Keratinocyte (primary cell): ENCODE measurements around the gene SLC17A7. TPM values are rescaled to one million over a fixed set of nuclear protein-coding genes. Genes with fewer than 3 reads are reported as not detected.

Experiments used
- DNase-seq: peaks from one replicate; pipeline ENCODE4 v3.0.0-alpha.2; 2011; ENCODE audit warnings: low read depth, missing footprints, low spot score
- FAIRE-seq: peaks from 2 replicates; lab custom pipeline; 2011; peaks lifted over from hg19 to GRCh38; lab: Jason Lieb, UNC
- H2AFZ ChIP-seq: 2 replicates; pipeline ENCODE4 v1.6.0; 2012; ENCODE audit warnings: low read length, control low read depth, inconsistent platforms; ENCODE audit not compliant: control insufficient read depth
- H3K27ac ChIP-seq: 2 replicates; pipeline ENCODE4 v1.5.1; 2011; ENCODE audit warnings: low read length; ENCODE audit not compliant: control insufficient read depth, insufficient read depth
- H3K27me3 ChIP-seq: 3 replicates; pipeline ENCODE4 v1.6.0; 2011; ENCODE audit warnings: low read length; ENCODE audit not compliant: control insufficient read depth, insufficient read depth; ENCODE audit errors: extremely low read depth
- H3K36me3 ChIP-seq, 2 experiments: 2 replicates in 1 of 2; 3 replicates in 1 of 2; pipeline ENCODE4 v1.5.1; 2011; ENCODE audit warnings: low read length in 2 of 2, mild to moderate bottlenecking in 1 of 2; ENCODE audit not compliant: control insufficient read depth in 2 of 2, insufficient read depth in 2 of 2; ENCODE audit errors: extremely low read depth in 1 of 2
- H3K4me1 ChIP-seq: 3 replicates; pipeline ENCODE4 v1.5.1; 2011; ENCODE audit warnings: low read length; ENCODE audit not compliant: control insufficient read depth, insufficient read depth; ENCODE audit errors: extremely low read depth
- H3K4me2 ChIP-seq: 3 replicates; pipeline ENCODE4 v1.6.0; 2011; ENCODE audit warnings: low read depth, low read length; ENCODE audit not compliant: control insufficient read depth, insufficient read depth; ENCODE audit errors: extremely low read depth
- H3K4me3 ChIP-seq, 3 experiments: fragments of 200-600 bp in 1 of 3; sonication (generic) in 1 of 3; 2 replicates in 2 of 3; 3 replicates in 1 of 3; pipeline ENCODE4 v1.5.1; 2011 to 2016; ENCODE audit warnings: low read length in 3 of 3, mild to moderate bottlenecking in 3 of 3, control low read depth in 2 of 3, inconsistent platforms in 1 of 3, low read depth in 1 of 3, mixed read lengths in 1 of 3, mixed run types in 1 of 3, moderate library complexity in 1 of 3; ENCODE audit not compliant: control insufficient read depth in 2 of 3, insufficient read depth in 2 of 3; ENCODE audit errors: extremely low read depth in 1 of 3
- H3K79me2 ChIP-seq: 2 replicates; pipeline ENCODE4 v1.6.0; 2012; ENCODE audit warnings: low read length; ENCODE audit not compliant: control insufficient read depth, insufficient read depth
- H3K9ac ChIP-seq: 3 replicates; pipeline ENCODE4 v1.6.0; 2011; ENCODE audit warnings: low read length; ENCODE audit not compliant: control insufficient read depth, insufficient read depth; ENCODE audit errors: extremely low read depth
- H3K9me1 ChIP-seq: 3 replicates; pipeline ENCODE4 v1.6.0; 2011; ENCODE audit warnings: low read length; ENCODE audit not compliant: control insufficient read depth, insufficient read depth; ENCODE audit errors: extremely low read depth
- H3K9me3 ChIP-seq: 2 replicates; pipeline ENCODE4 v1.5.1; 2012; ENCODE audit warnings: low read depth, low read length; ENCODE audit not compliant: control insufficient read depth
- H4K20me1 ChIP-seq: 3 replicates; pipeline ENCODE4 v1.6.0; 2011; ENCODE audit warnings: low read length; ENCODE audit not compliant: control insufficient read depth, insufficient read depth; ENCODE audit errors: extremely low read depth
- CTCF ChIP-seq, 3 experiments: IDR thresholded peaks in 1 of 3; conservative IDR thresholded peaks in 1 of 3; optimal IDR thresholded peaks in 1 of 3; 2 replicates in 2 of 3; 3 replicates in 1 of 3; pipeline versions ENCODE3 to v1.5.1; 2011; ENCODE audit warnings: low read length in 3 of 3, mild to moderate bottlenecking in 3 of 3, moderate library complexity in 2 of 3, control low read depth in 1 of 3, inconsistent platforms in 1 of 3; ENCODE audit not compliant: insufficient read depth in 2 of 3; ENCODE audit errors: extremely low read depth in 1 of 3
- EZH2 ChIP-seq: IDR thresholded peaks from one replicate; pipeline ENCODE4 v1.6.1; 2012; ENCODE audit warnings: inconsistent platforms, mild to moderate bottlenecking, low read length, moderate library complexity
- dilution Hi-C: fragments of 300-500 bp; cut with MboI; formaldehyde crosslinking; loops from one replicate; pipeline ENCODE4 v1.7.0; 2020; ENCODE audit warnings: low sequenced_read_pairs; ENCODE audit not compliant: extremely low pct_ligation_motif_present
- polyA plus RNA-seq, 5 experiments: library from polyadenylated mRNA; depleted of rRNA in 3 of 5; stranded (reverse) in 3 of 5; stranded (forward) in 1 of 5; unstranded in 1 of 5; fragments of >200 nt; gene quantifications; 1 replicate in 1 of 5; 2 replicates in 3 of 5; 3 replicates in 1 of 5; pipeline versions ENCODE4 v1.2.1 to v1.2.3, GENCODE V29; 2011 to 2012; ENCODE audit warnings: missing spikeins in 2 of 5, low read depth in 1 of 5, low replicate concordance in 1 of 5

SLC17A7 gene
- polyA plus RNA-seq, 1 donor (not counting 4 experiments of a cell fraction or from before 2014, with no cell fraction given), result 0.04 TPM

GRCh38 chr19:49390929-49391359 is 50.4 kb downstream of the SLC17A7 start:
- H3K4me3 ChIP-seq, result no peak overlapping the region
- H3K79me2 ChIP-seq, result no peaks in the 10 kb centered on the region
- no peak overlapping the region for H2AFZ ChIP-seq
- H3K36me3 ChIP-seq, result no peaks in the 10 kb centered on the region
- no peak overlapping the region for H3K9ac ChIP-seq
- FAIRE-seq (no peak), DNase-seq (no peak)
- H3K4me2 ChIP-seq, result no peak overlapping the region
- H3K4me1 ChIP-seq, result peaks cover 2% of the 10 kb centered on the region
- H3K27ac ChIP-seq, result no peak overlapping the region
- TF ChIP-seq CTCF (optimal IDR thresholded peaks at IDR 0.05 in 1 of 3, IDR thresholded peaks at IDR 0.05 in 1 of 3, conservative IDR thresholded peaks at IDR 0.05 in 1 of 3; ENCODE audit: extremely low read depth in 1 of 3, insufficient read depth in 2 of 3, low read length in 3 of 3), result no peak
- no peak for TF ChIP-seq EZH2
- no peaks in the 10 kb centered on the region for H4K20me1 ChIP-seq
- peaks cover 11% of the 10 kb centered on the region for H3K27me3 ChIP-seq
- dilution Hi-C loops, result no loop called here
- no peaks in the 10 kb centered on the region for H3K9me3 ChIP-seq
- no peaks in the 10 kb centered on the region for H3K9me1 ChIP-seq

- no peak for FAIRE-seq
- Histone ChIP-seq H3K9ac (no peak overlapping the region), H3K9me3 (no peaks in the 10 kb centered on the region), H3K27ac (no peak overlapping the region), H3K4me2 (no peak overlapping the region), H3K36me3 (no peaks in the 10 kb centered on the region), H3K79me2 (no peaks in the 10 kb centered on the region), H3K9me1 (no peaks in the 10 kb centered on the region), H2AFZ (no peak overlapping the region), H4K20me1 (no peaks in the 10 kb centered on the region), H3K27me3 (peaks cover 11% of the 10 kb centered on the region), H3K4me3 (no peak overlapping the region), H3K4me1 (no peaks in the 10 kb centered on the region)
- no peak for DNase-seq
- dilution Hi-C loops, result no loop called here
- TF ChIP-seq EZH2, result no peak
- TF ChIP-seq CTCF (optimal IDR thresholded peaks at IDR 0.05 in 1 of 3, IDR thresholded peaks at IDR 0.05 in 1 of 3, conservative IDR thresholded peaks at IDR 0.05 in 1 of 3; ENCODE audit: extremely low read depth in 1 of 3, insufficient read depth in 2 of 3, low read length in 3 of 3), result no peak
Measured at GRCh38 chr19:49390131-49390928, 51.0 kb downstream of the SLC17A7 start.
